HL-60 (cell line): Measurements from ENCODE around the gene KANK3.

Experiments
- CTCF ChIP-seq: IDR thresholded peaks from one replicate; pipeline ENCODE4 v1.5.1; 2011; ENCODE audit warnings: low read length, control low read depth, inconsistent platforms; ENCODE audit not compliant: insufficient read depth
- GABPA ChIP-seq: IDR thresholded peaks from 2 replicates; pipeline ENCODE4 v1.6.1; 2012; ENCODE audit warnings: low read depth
- POLR2AphosphoS5 ChIP-seq: IDR thresholded peaks from 2 replicates; pipeline ENCODE4 v1.6.1; 2012; ENCODE audit warnings: low read depth

- TF ChIP-seq CTCF: no peak
- TF ChIP-seq POLR2AphosphoS5: no peak
- TF ChIP-seq GABPA: no peak
Measured at GRCh38 chr19:8334458-8335342, 8.4 kb downstream of the KANK3 start.
